GM19468 (cell line): ENCODE results near the gene SLC24A5.

Experiments used
- ATAC-seq: cut with Tn5 transposase; IDR thresholded peaks from one replicate; pipeline ENCODE4 v1.9.1; 2021; ENCODE audit warnings: mild to moderate bottlenecking, moderate library complexity, moderate number of reproducible peaks; ENCODE audit not compliant: unreplicated experiment; ENCODE audit errors: extremely low read depth

SLC24A5 gene

GRCh38 chr15:48109856-48110531 is 10.8 kb upstream of the SLC24A5 start:
- ATAC-seq: no peak

- no peak for ATAC-seq
Observed at GRCh38 chr15:48112242-48112641, 8.5 kb upstream of the SLC24A5 start.

GRCh38 chr15:48119277-48119676 is 1.5 kb upstream of the SLC24A5 start:
- ATAC-seq: no peak

DNA sequence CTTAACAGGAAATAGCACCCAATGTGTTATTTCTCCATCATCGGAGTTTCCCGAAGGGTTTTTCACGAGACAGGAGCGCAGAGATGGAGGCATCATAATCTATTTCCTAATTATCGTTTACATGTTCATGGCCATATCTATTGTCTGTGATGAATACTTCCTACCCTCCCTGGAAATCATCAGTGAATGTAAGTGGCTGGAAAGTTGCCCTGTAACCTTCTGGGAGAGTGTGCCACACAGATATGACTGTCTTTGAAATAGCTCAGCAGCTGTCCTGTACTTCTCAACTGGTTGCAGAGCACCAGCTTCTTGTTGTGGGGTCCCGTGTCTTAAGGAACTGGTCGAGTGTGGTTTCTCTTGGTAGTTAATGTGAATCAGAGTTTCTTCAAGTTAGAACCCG is 1.1 kb downstream of the SLC24A5 start:
- no peak for ATAC-seq

GRCh38 chr15:48126667-48127355 is 6.0 kb downstream of the SLC24A5 start:
- ATAC-seq: no peak

- ATAC-seq: no peak
Observed at GRCh38 chr15:48131324-48131723, 10.5 kb downstream of the SLC24A5 start.

- no peak for ATAC-seq
Observed at GRCh38 chr15:48132874-48133273, 12.1 kb downstream of the SLC24A5 start.

- no peak for ATAC-seq
Observed at GRCh38 chr15:48143856-48144255, 23.1 kb downstream of the SLC24A5 start.

GRCh38 chr15:48144889-48145288 is 24.1 kb downstream of the SLC24A5 start:
- no peak for ATAC-seq

- ATAC-seq: no peak
Observed at GRCh38 chr15:48145923-48146322, 25.1 kb downstream of the SLC24A5 start.

- no peak for ATAC-seq
Observed at GRCh38 chr15:48147358-48147757, 26.6 kb downstream of the SLC24A5 start.

- no peak for ATAC-seq
Observed at GRCh38 chr15:48149858-48150257, 29.1 kb downstream of the SLC24A5 start.

GRCh38 chr15:48153526-48153925 is 32.7 kb downstream of the SLC24A5 start:
- no peak for ATAC-seq

GRCh38 chr15:48168616-48169015 is 47.8 kb downstream of the SLC24A5 start:
- ATAC-seq: no peak

DNA sequence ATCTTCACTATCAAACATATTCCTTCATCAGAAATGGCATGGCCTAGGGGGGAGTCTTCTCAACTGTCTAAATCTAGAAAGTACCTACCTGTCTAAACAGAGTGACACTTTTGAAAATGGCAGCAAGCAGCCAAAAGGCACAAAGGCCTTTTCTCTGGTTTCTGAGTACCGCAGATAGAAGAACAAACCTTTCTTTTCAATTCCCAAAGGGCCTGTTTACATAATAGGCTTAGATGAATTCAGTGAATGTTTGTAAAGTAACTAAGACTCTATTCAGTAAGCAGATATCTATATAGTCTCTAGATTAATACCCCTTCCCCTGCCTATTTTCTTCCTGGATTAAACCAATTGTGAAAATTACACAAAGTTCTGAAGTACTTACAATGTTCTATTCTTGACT is 50.2 kb downstream of the SLC24A5 start:
- ATAC-seq: no peak

- ATAC-seq: no peak
Observed at GRCh38 chr15:48175126-48175525, 54.3 kb downstream of the SLC24A5 start.

GRCh38 chr15:48176112-48176511 is 55.3 kb downstream of the SLC24A5 start:
- no peak for ATAC-seq

DNA sequence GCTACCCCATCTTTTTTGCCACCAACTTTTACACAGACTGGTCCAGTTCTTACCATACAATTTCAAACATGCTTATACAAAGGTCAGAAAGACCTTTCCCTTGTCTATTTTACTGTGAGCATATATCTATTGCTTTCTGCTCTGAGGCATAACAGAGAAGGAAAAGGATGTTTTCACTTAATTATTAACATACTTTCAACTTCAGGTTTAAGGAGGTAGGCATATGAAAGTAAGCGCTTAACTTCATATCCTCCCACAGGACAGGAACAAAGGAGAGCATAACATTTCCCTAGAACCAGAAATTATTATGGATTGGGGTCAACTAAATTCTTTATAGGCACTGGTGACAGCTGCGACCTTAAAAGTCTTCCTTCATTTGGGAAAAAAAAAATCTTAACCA is 56.2 kb downstream of the SLC24A5 start:
- no peak for ATAC-seq

DNA sequence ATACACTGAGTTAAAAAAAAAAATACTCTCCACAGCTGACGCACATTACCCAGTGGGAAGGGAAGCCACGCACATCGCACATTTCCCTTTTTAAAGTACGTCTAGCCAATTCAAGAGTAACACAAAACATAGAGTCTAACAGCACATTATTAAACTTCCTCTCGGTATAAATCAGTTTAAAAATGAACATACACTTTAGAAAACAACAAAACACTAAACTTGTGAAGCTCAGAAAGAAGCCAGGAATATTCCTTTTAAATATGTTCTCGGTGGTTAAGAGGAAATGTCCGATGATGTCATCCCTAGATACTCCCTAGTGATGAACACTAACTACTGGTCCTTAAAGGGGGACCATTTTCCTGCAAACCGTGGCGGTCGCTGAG is 56.6 kb downstream of the SLC24A5 start:
- peak; percentile 11 for ATAC-seq

DNA sequence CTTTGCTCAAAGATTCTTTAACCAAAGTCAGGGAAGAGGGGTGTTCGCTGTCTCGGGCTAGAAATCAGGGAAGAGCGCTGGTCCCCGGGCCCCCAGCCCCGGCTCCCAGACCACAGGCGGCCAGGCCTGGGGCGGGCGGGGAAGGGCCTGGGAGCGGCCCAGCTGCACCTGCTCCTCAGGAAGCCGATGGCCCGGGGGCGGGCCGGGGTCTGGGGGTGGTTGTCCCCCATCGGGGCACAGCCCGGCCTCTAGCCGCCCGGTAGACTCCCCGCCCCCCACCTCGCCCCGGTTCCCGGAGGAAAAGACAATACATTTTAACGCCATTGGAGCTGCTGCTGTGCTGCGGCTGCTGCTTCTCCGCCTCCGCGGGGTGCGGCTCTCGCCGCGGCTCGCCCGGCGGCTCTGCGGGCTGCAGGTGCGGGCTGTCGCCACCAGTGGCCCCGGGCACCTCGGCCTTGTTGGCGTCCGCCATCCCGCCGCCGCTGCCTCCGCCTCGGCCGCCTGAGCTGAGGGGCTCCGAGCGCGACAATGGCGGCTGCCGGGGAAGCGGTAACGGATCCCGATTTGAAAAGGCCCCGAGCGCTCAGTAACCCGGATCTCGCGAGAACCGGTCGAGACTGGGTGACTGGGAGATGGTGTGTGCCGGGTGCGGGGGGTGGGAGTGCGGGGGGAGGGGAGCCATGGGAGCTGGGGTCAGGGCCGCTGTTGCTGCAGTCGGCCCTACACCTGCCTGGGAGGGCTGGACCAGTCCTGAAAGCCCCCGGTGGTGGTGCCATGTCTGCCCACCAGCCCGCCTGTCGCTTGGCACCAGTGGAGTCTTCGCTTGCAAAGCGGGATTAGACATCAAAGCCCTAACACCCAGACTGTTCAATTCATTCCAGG is 57.2 kb downstream of the SLC24A5 start, which contains the start of gene MYEF2:
TSS of gene MYEF2 (minus strand) at position 530 of the 882 bp plus-strand sequence. CDS start at position 472, 58 bp downstream.
- peak; percentile 47 for ATAC-seq

GRCh38 chr15:48178648-48178931 is 57.8 kb downstream of the SLC24A5 start:
- no peak for ATAC-seq
